ENCODE data around the gene GRM4. TPM values are rescaled to one million over a fixed set of nuclear protein-coding genes. Genes with fewer than 3 reads are reported as not detected.

Gene GRM4
- total and polyA plus RNA-seq, 9 of the 15 experiments (the other 6 are each of a cell fraction or from before 2014, with no cell fraction given), result 0.18 TPM; not detected in 8

- TF ChIP-seq REST (IDR thresholded peaks at IDR 0.05; ENCODE audit: borderline replicate concordance) (no peak), REST (CRISPR knock-in tag; IDR thresholded peaks at IDR 0.05; ENCODE audit: low read depth) (no peak), ZBTB8A (IDR thresholded peaks at IDR 0.05; ENCODE audit: partially characterized antibody) (no peak)
These were observed 164.5 kb downstream of the GRM4 start (continued) for GRCh38 chr6:33981421-33981820.
